Astrocyte of the cerebellum (primary cell): ENCODE measurements around the gene STOML3.

ENCODE experiments used
- DNase-seq: peaks from one replicate; pipeline ENCODE4 v3.0.0-alpha.2; 2011; ENCODE audit warnings: low read depth
- H3K4me3 ChIP-seq: 2 replicates; pipeline ENCODE4 v1.5.1; 2011; ENCODE audit warnings: mild to moderate bottlenecking, low read depth, low read length, moderate library complexity
- CTCF ChIP-seq: IDR thresholded peaks from 2 replicates; pipeline ENCODE4 v1.5.1; 2012; ENCODE audit warnings: low read length, low read depth, moderate library complexity, mild to moderate bottlenecking; ENCODE audit errors: missing control alignments
- in situ Hi-C: cut with HindIII; loops from 2 replicates; pipeline ENCODE4 v1.10.0; 2017; ENCODE audit warnings: low sequenced_read_pairs

The STOML3 gene

GRCh38 chr13:38998739-38999138 lies 8.1 kb upstream of the STOML3 start:
- H3K4me3 ChIP-seq, result no peak overlapping the region
- no peak for DNase-seq
- TF ChIP-seq CTCF, result no peak
- in situ Hi-C loops, result no loop called here

GRCh38 chr13:38993381-38993780 lies 2.8 kb upstream of the STOML3 start:
- DNase-seq, result no peak
- no peak overlapping the region for H3K4me3 ChIP-seq
- no peak for TF ChIP-seq CTCF
- in situ Hi-C loops, result no loop called here

GRCh38 chr13:38981096-38981495 lies 9.5 kb downstream of the STOML3 start:
- H3K4me3 ChIP-seq, result no peak overlapping the region
- in situ Hi-C loops, result no loop called here
- no peak for TF ChIP-seq CTCF
- no peak for DNase-seq

GRCh38 chr13:38980750-38981078 lies 9.9 kb downstream of the STOML3 start:
- DNase-seq, result no peak
- in situ Hi-C loops, result no loop called here
- no peak overlapping the region for H3K4me3 ChIP-seq
- TF ChIP-seq CTCF, result no peak

GRCh38 chr13:38979891-38980749 lies 10.5 kb downstream of the STOML3 start:
- in situ Hi-C loops, result no loop called here
- DNase-seq, result no peak
- no peak overlapping the region for H3K4me3 ChIP-seq
- no peak for TF ChIP-seq CTCF

GRCh38 chr13:38970380-38971051 lies 20.1 kb downstream of the STOML3 start:
- TF ChIP-seq CTCF, result no peak
- no peak for DNase-seq
- no peak overlapping the region for H3K4me3 ChIP-seq
- in situ Hi-C loops, result no loop called here
